Panc1 (cell line): ENCODE data around the gene ZNF146. TPM values are rescaled to one million over a fixed set of nuclear protein-coding genes. Genes with fewer than 3 reads are reported as not detected.

ENCODE experiments used
- ATAC-seq: fragments of 200-7000 bp; cut with Tn5 transposase; 2 replicates; pipeline ENCODE4 v1.9.1; 2020; ENCODE audit warnings: mild to moderate bottlenecking, moderate library complexity
- BruUV-seq: library from RNA; stranded (reverse); fragments of 400-500 nt; replicated peaks from 2 replicates; lab custom pipeline; 2021; lab: Mats Ljungman, UMichigan
- CTCF ChIA-PET: fragments of 300-600 bp; sonication (Branson Sonifier 250); formaldehyde crosslinking; loops from one replicate; lab custom pipeline; 2022; ENCODE audit warnings: antibody characterized with exemption; lab: Charles Lee
- POLR2A ChIA-PET: fragments of 300-600 bp; sonication (Branson Sonifier 250); formaldehyde crosslinking; loops from one replicate; lab custom pipeline; 2022; ENCODE audit warnings: antibody characterized with exemption; lab: Charles Lee
- DNase-seq: peaks from one replicate; pipeline ENCODE4 v3.0.0-alpha.2; 2010; ENCODE audit warnings: low read depth, low spot score
- H3K27ac ChIP-seq: 2 replicates; pipeline ENCODE4 v1.5.1; 2011; ENCODE audit warnings: mild to moderate bottlenecking, low read length, inconsistent platforms
- H3K27me3 ChIP-seq: fragments of 200-500 bp; sonication (Bioruptor generic); 2 replicates; pipeline ENCODE4 v1.6.0; 2014; ENCODE audit warnings: low read length, inconsistent platforms; ENCODE audit not compliant: control insufficient read depth, insufficient read depth
- H3K36me3 ChIP-seq: fragments of 200-500 bp; sonication (Bioruptor generic); 2 replicates; pipeline ENCODE4 v1.5.1; 2014; ENCODE audit warnings: inconsistent platforms, mild to moderate bottlenecking, low read length, moderate library complexity; ENCODE audit not compliant: control insufficient read depth, insufficient read depth
- H3K4me1 ChIP-seq: 2 replicates; pipeline ENCODE4 v1.5.1; 2011; ENCODE audit warnings: inconsistent platforms, mild to moderate bottlenecking, low read length, moderate library complexity; ENCODE audit not compliant: control insufficient read depth, insufficient read depth
- H3K4me3 ChIP-seq, 2 experiments: 2 replicates each; pipeline ENCODE4 v1.5.1; 2011 to 2012; ENCODE audit warnings: low read depth in 2 of 2, low read length in 2 of 2, mild to moderate bottlenecking in 2 of 2, inconsistent platforms in 1 of 2, moderate library complexity in 1 of 2
- H3K9me3 ChIP-seq: fragments of 200-500 bp; sonication (Bioruptor generic); 2 replicates; pipeline ENCODE4 v1.5.1; 2014; ENCODE audit warnings: low read depth, mild to moderate bottlenecking, inconsistent platforms, low read length, moderate library complexity; ENCODE audit not compliant: control insufficient read depth, insufficient read depth
- CTCF ChIP-seq: fragments of 450-650 bp; IDR thresholded peaks from 2 replicates; pipeline ENCODE4 v1.5.1; 2017; ENCODE audit warnings: mild to moderate bottlenecking
- POLR2AphosphoS5 ChIP-seq: IDR thresholded peaks from 2 replicates; pipeline ENCODE4 v1.6.1; 2012; ENCODE audit warnings: mild to moderate bottlenecking, low read depth, low read length, moderate library complexity
- REST ChIP-seq, 2 experiments: IDR thresholded peaks; 2 replicates each; pipeline ENCODE4 v1.6.1; 2011 to 2012; ENCODE audit warnings: low read depth in 2 of 2, control low read depth in 1 of 2, low read length in 1 of 2, mild to moderate bottlenecking in 1 of 2, moderate library complexity in 1 of 2; ENCODE audit not compliant: insufficient read depth in 1 of 2
- SIN3A ChIP-seq: IDR thresholded peaks from 2 replicates; pipeline ENCODE4 v1.6.1; 2012; ENCODE audit warnings: low read depth, mild to moderate bottlenecking, low read length, moderate library complexity, borderline replicate concordance; ENCODE audit not compliant: insufficient read depth
- TCF7L2 ChIP-seq: IDR thresholded peaks from 2 replicates; pipeline ENCODE4 v1.6.1; 2011; ENCODE audit warnings: mild to moderate bottlenecking, low read depth, low read length, inconsistent platforms
- in situ Hi-C: cut with HindIII; loops from 2 replicates; pipeline ENCODE4 v1.10.0; 2016; ENCODE audit warnings: low sequenced_read_pairs, low pct_unique_long_range_greater_than_20kb
- intact Hi-C: fragments of 100-400 bp; cut with micrococcal nuclease; formaldehyde crosslinking; loops from one replicate; pipeline ENCODE4 v1.10.0; 2022; ENCODE audit not compliant: unreplicated experiment
- total RNA-seq: library from RNA; stranded (reverse); gene quantifications from one replicate; pipeline ENCODE4 v1.2.1, GENCODE V29; 2021; ENCODE audit not compliant: unreplicated experiment

The ZNF146 gene
- total RNA-seq, 1 experiment from 2014 or later: 121 TPM

- Histone ChIP-seq H3K27ac (no peak overlapping the region), H3K4me1 (no peaks in the 10 kb centered on the region), H3K27me3 (no peaks in the 10 kb centered on the region), H3K4me3 (peak overlapping the region in 1 of 2 experiments; percentile 14; a peak in 1 of 4 replicates), H3K9me3 (no peaks in the 10 kb centered on the region), H3K36me3 (no peaks in the 10 kb centered on the region)
- intact Hi-C loops (no loop called here), in situ Hi-C loops (no loop called here)
- POLR2A ChIA-PET: no interaction called here
- ATAC-seq (no peak), DNase-seq (no peak)
- TF ChIP-seq SIN3A (no peak), CTCF (no peak), TCF7L2 (no peak), REST (IDR thresholded peaks at IDR 0.05; ENCODE audit: insufficient read depth in 1 of 2, low read depth in 2 of 2, low read length in 1 of 2) (no peak), POLR2AphosphoS5 (no peak)
- CTCF ChIA-PET: no interaction called here
- no TSS peak for BruUV-seq
Observed at GRCh38 chr19:36256853-36257519, 42.1 kb downstream of the ZNF146 start.

- Histone ChIP-seq H3K9me3 (no peaks in the 10 kb centered on the region), H3K4me1 (no peaks in the 10 kb centered on the region), H3K27ac (no peak overlapping the region), H3K36me3 (no peaks in the 10 kb centered on the region), H3K27me3 (no peaks in the 10 kb centered on the region), H3K4me3 (peak overlapping the region in 1 of 2 experiments; percentile 14; a peak in 1 of 4 replicates)
- TF ChIP-seq REST (IDR thresholded peaks at IDR 0.05; ENCODE audit: insufficient read depth in 1 of 2, low read depth in 2 of 2, low read length in 1 of 2) (no peak), CTCF (no peak), TCF7L2 (no peak), SIN3A (no peak), POLR2AphosphoS5 (no peak)
- no peak for DNase-seq
- intact Hi-C loops: no loop called here
- no TSS peak for BruUV-seq
- in situ Hi-C loops: no loop called here
- ATAC-seq: no peak
- POLR2A ChIA-PET: no interaction called here
- CTCF ChIA-PET: no interaction called here
Observed at GRCh38 chr19:36257520-36257876, 42.6 kb downstream of the ZNF146 start.
